GM21390 (cell line): ENCODE measurements around the gene ZNF169.
"Not testable (repeated sequence)": the region's sequence is repeated elsewhere in the genome, so short reads cannot be mapped to it uniquely, and the experiment has no call there.

Experiments
- ATAC-seq: cut with Tn5 transposase; IDR thresholded peaks from one replicate; pipeline ENCODE4 v1.9.1; 2021; ENCODE audit not compliant: unreplicated experiment

Gene ZNF169

DNA sequence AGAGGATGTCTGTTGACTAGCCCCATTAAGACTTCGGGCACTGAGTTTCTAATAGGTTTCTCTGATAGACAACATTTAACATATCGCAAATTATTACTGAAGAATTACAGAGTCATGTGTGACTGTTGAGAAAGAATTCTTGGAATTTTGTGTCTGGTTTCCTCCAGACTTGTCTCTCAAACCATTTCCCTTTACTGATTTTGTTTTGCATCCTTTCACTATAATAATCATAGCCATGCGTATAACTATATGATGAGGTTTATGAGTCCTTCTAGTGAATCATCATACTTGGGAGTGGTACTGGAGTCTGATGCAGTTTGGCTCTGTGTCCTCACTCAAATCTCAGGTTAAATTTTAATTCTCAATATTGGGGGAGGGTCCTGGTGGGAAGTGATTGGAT, 27.0 kb downstream of the ZNF169 start:
- ATAC-seq = no peak

DNA sequence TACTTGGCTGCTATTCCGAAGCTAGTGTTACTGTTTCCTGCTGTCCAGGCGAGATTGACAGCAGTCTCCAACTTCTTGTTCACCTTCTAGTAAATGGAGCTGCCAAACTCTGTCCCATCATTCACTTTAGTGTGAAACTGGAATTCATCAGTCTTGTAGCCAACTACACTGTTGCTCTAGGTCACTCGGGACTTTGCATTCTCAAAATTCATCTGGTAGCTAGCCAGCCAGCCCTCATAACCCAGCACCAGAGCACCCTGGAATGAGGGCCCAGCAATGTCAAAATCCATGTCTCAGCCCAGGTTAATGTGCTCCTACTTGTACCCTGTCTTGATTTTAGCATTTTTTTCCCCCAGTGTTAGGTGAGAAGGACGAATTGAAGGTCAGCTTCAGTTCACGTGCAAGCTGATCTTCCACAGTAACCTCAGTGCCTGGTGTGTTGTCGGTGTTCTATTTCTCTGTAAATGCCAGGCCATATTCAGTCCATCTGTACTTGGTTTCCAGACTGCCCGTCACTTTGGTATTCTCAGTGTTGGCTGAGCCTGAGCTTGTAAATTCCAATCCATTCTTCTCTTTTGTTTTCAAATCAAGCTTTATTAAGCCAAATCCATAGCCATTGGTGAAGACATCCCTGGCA, 28.9 kb downstream of the ZNF169 start:
- no peak for ATAC-seq

- ATAC-seq = no peak
Measured at GRCh38 chr9:94289691-94290090, 30.6 kb downstream of the ZNF169 start.

GRCh38 chr9:94298949-94299599, 40.0 kb downstream of the ZNF169 start:
- no peak for ATAC-seq

- ATAC-seq = no peak
Measured at GRCh38 chr9:94300470-94301301, 41.6 kb downstream of the ZNF169 start.

DNA sequence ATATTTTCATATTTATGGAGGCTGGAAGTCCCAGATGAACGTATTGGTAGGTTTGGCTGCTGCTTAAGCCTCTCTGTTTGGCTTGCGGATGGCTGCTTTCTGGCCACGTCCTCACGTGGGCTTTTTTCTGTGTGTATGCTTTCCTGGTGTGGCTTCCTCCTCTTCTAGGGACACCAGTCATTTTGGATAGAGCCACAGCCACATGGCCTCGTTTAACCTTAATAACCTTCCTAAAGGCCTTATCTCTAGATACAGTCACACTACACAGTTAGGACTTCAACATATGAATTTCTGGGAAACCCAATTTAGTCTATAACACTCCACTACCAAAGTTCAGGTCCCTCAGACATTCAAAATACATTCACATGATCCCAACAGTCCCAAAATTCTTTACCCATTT, 42.5 kb downstream of the ZNF169 start:
- ATAC-seq = no peak

- no peak for ATAC-seq
Measured at GRCh38 chr9:94302426-94302825, 43.3 kb downstream of the ZNF169 start.

GRCh38 chr9:94303321-94303720, 44.2 kb downstream of the ZNF169 start:
- ATAC-seq = no peak

DNA sequence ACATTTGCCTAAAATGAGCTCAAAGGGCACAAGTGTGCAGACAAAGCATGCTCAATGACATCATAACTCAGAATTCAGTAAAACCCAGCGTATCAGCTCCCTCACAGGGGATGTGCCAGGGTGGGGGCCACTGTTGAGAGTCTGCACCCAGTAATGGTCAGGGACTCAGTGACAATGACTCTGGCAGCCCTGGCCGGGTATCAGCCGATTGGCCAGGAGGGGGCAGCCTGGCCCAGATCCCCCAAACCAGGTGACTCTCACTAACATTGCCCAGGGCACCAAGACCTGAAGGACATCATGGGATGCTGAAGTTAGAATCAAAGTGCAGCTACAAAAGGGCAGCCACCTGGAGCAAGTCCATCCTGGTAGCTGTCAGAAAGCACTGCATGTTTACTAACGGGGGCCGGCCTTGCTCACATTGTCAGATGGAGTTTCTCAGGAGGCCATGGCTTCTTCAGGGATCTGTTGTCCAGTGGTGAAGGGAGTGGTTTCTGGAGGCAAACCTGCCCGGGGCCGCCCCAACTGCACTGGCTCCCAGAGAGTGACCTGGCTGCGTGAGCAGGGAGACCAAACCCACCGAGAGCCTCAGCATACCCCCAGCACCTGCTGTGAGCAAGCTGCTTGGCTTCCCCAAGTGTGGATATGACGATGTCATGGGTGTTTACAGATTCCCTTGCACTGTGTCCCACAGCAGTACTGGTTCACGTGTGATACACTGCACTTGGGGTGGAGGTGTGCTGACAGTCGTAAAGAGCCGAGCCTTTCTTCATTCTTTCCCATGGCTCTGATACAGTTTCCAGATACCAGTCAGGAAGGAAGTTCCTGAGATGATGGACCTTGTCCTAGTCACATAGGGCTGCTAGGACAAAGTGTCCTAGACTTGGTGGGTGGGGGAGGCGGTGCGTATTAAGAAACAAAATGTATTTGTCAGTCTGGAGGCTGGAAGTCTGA, 56.2 kb downstream of the ZNF169 start:
- ATAC-seq = not testable (repeated sequence)

GRCh38 chr9:94316236-94316635, 57.1 kb downstream of the ZNF169 start:
- ATAC-seq = not testable (repeated sequence)

GRCh38 chr9:94317949-94318657, 59.0 kb downstream of the ZNF169 start:
- ATAC-seq = not testable (repeated sequence)

GRCh38 chr9:94322342-94322940, 63.3 kb downstream of the ZNF169 start:
- not testable (repeated sequence) for ATAC-seq

DNA sequence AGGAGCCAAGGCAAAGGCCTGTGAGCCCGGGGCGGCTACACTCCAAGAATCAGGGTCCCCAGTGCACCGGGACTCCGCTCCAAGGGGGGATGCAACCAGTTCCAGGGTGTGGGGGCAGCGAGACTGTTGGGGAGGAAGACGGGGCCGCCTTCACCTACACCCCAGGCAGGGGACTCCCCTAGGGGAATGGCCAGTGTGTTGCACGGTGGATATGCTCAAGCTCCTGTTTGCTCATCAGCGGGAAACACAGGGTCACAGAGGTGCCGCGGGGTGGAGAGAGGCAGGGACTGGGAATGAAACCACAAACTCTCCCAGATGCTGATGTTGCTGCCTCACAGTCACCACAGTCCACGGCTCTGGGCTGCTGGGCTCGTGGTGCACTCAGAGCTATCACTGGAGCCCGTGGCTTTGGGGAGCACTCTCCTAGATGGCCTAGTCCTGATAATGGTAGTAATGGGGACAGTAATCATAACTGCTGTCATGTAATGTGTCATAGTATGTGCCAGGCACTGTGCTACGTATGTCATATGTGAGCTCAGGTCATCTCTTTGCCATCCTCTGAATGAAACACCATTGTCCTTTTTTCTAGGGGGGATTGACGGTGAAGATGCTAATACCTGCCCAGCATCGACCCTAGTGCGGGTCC, 64.2 kb downstream of the ZNF169 start:
- not testable (repeated sequence) for ATAC-seq

- not testable (repeated sequence) for ATAC-seq
Measured at GRCh38 chr9:94325583-94325982, 66.5 kb downstream of the ZNF169 start.

- not testable (repeated sequence) for ATAC-seq
Measured at GRCh38 chr9:94328544-94328943, 69.4 kb downstream of the ZNF169 start, which contains the start of gene NUTM2F. TSS of gene NUTM2F (minus strand) at chr9:94328644. CDS start at chr9:94328623, 21 bp downstream.

GRCh38 chr9:94336445-94336844, 77.3 kb downstream of the ZNF169 start:
- not testable (repeated sequence) for ATAC-seq

DNA sequence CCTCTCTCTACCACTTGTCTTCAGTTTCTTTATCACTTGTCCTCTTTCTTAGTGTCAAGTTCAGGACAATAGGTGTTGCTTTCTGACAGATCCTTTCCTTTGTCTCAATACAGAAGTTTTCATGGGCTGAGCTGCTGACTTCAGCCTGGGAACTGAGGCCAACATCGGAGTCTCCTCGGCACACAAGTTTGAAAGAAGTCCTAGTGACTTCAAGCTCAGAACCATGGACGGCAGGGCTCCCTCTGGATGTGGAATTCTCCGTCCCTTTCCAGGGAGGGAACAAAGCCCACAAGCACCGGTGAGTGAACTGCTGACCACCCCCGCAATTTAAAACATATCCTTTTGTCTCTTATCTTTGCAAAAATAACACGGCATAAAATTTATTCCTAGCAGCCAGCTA, 79.6 kb downstream of the ZNF169 start:
- not testable (repeated sequence) for ATAC-seq

DNA sequence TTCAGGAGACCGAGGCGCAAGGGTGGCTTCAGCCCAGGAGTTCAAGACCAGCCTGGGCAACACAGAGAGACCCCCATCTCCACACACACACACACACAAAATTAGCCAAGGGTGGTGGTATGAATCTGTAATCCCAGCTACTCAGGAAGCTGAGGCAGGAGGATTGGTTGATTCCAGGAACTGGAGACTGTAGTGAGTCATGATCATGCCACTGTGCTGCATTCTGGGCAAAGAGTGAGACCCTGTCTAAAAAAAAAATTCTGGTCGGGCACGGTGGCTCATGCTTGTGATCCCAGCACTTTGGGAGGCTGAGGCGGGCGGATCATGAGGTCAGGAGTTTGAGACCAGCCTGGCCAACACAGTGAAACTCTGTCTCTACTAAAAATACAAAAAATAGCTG, 80.6 kb downstream of the ZNF169 start:
- ATAC-seq = not testable (repeated sequence)

- not testable (repeated sequence) for ATAC-seq
Measured at GRCh38 chr9:94340750-94341149, 81.7 kb downstream of the ZNF169 start.
